GM20431 (cell line): Measurements from ENCODE around the gene PPFIBP2.

Experiments used
- in situ Hi-C: fragments of 300-500 bp; cut with MseI, MboI; formaldehyde crosslinking; loops from one replicate; pipeline ENCODE4 v1.15.0; 2020; ENCODE audit warnings: low sequenced_read_pairs; ENCODE audit not compliant: unreplicated experiment

Gene PPFIBP2

GRCh38 chr11:7546324-7546791 lies 32.6 kb downstream of the PPFIBP2 start:
- in situ Hi-C loops: no loop called here

GRCh38 chr11:7547687-7548086 lies 33.9 kb downstream of the PPFIBP2 start:
- in situ Hi-C loops: no loop called here

- in situ Hi-C loops: no loop called here
Measured at GRCh38 chr11:7548659-7549274, 35.0 kb downstream of the PPFIBP2 start.

- in situ Hi-C loops: no loop called here
Measured at GRCh38 chr11:7549681-7550080, 35.9 kb downstream of the PPFIBP2 start.

GRCh38 chr11:7551571-7551970 lies 37.8 kb downstream of the PPFIBP2 start:
- in situ Hi-C loops: no loop called here

- in situ Hi-C loops: no loop called here
Measured at GRCh38 chr11:7552666-7553065, 38.9 kb downstream of the PPFIBP2 start.

- in situ Hi-C loops: no loop called here
Measured at GRCh38 chr11:7555052-7555699, 41.4 kb downstream of the PPFIBP2 start.

GRCh38 chr11:7558046-7558445 lies 44.2 kb downstream of the PPFIBP2 start:
- in situ Hi-C loops: no loop called here

GRCh38 chr11:7559398-7560283 lies 45.8 kb downstream of the PPFIBP2 start:
- in situ Hi-C loops: no loop called here

- in situ Hi-C loops: no loop called here
Measured at GRCh38 chr11:7561562-7561961, 47.8 kb downstream of the PPFIBP2 start.

- in situ Hi-C loops: no loop called here
Measured at GRCh38 chr11:7563281-7563680, 49.5 kb downstream of the PPFIBP2 start.

GRCh38 chr11:7564803-7565202 lies 51.0 kb downstream of the PPFIBP2 start:
- in situ Hi-C loops: no loop called here

- in situ Hi-C loops: no loop called here
Measured at GRCh38 chr11:7567311-7567710, 53.5 kb downstream of the PPFIBP2 start.

GRCh38 chr11:7569044-7569443 lies 55.2 kb downstream of the PPFIBP2 start:
- in situ Hi-C loops: no loop called here

- in situ Hi-C loops: no loop called here
Measured at GRCh38 chr11:7570241-7570640, 56.4 kb downstream of the PPFIBP2 start.

GRCh38 chr11:7570938-7571521 lies 57.2 kb downstream of the PPFIBP2 start:
- in situ Hi-C loops: no loop called here

- in situ Hi-C loops: no loop called here
Measured at GRCh38 chr11:7571640-7572000, 57.8 kb downstream of the PPFIBP2 start.

- in situ Hi-C loops: no loop called here
Measured at GRCh38 chr11:7572001-7572712, 58.4 kb downstream of the PPFIBP2 start.

- in situ Hi-C loops: no loop called here
Measured at GRCh38 chr11:7573193-7573557, 59.4 kb downstream of the PPFIBP2 start.
